RWPE2 (cell line): ENCODE measurements around the gene RHOBTB3.

Experiments used
- ATAC-seq: fragments of 200-7000 bp; cut with Tn5 transposase; 3 replicates; pipeline ENCODE4 v1.9.1; 2021; ENCODE audit warnings: low read depth
- DNase-seq: peaks from one replicate; pipeline ENCODE4 v3.0.0-alpha.2; 2020; ENCODE audit warnings: low spot score
- H3K27ac ChIP-seq: fragments of 450-650 bp; 2 replicates; pipeline ENCODE4 v1.5.1; 2017; ENCODE audit warnings: mild to moderate bottlenecking; ENCODE audit not compliant: poor library complexity, severe bottlenecking
- H3K27me3 ChIP-seq: fragments of 250-450 bp; sonication (Bioruptor Pico); 2 replicates; pipeline ENCODE4 v1.5.1; 2021; ENCODE audit warnings: mild to moderate bottlenecking, moderate library complexity; ENCODE audit not compliant: insufficient read depth, poor library complexity, severe bottlenecking
- H3K36me3 ChIP-seq: fragments of 250-450 bp; sonication (Bioruptor Pico); 2 replicates; pipeline ENCODE4 v1.5.1; 2020; ENCODE audit warnings: low read depth, mild to moderate bottlenecking, moderate library complexity
- H3K4me1 ChIP-seq: fragments of 250-450 bp; sonication (Bioruptor Pico); 2 replicates; pipeline ENCODE4 v1.5.1; 2021; ENCODE audit warnings: mild to moderate bottlenecking, moderate library complexity; ENCODE audit not compliant: insufficient read depth, poor library complexity, severe bottlenecking
- H3K4me3 ChIP-seq: fragments of 250-450 bp; sonication (Bioruptor Pico); 2 replicates; pipeline ENCODE4 v1.5.1; 2021; ENCODE audit warnings: mild to moderate bottlenecking, moderate library complexity; ENCODE audit not compliant: severe bottlenecking
- H3K9me3 ChIP-seq: fragments of 250-450 bp; sonication (Bioruptor Pico); 2 replicates; pipeline ENCODE4 v1.5.1; 2021; ENCODE audit warnings: mild to moderate bottlenecking, moderate library complexity; ENCODE audit not compliant: severe bottlenecking
- CTCF ChIP-seq: fragments of 450-650 bp; IDR thresholded peaks from one replicate; pipeline ENCODE4 v1.5.1; 2017; ENCODE audit warnings: mild to moderate bottlenecking, moderate library complexity; ENCODE audit not compliant: poor library complexity, severe bottlenecking

Gene RHOBTB3

GRCh38 chr5:95735406-95735805 is 4.3 kb downstream of the RHOBTB3 start:
- Histone ChIP-seq H3K4me1 (peaks cover 1% of the 10 kb centered on the region), H3K27ac (no peak overlapping the region), H3K4me3 (no peak overlapping the region), H3K9me3 (no peaks in the 10 kb centered on the region), H3K27me3 (no peaks in the 10 kb centered on the region), H3K36me3 (no peaks in the 10 kb centered on the region)
- TF ChIP-seq CTCF, result no peak
- DNase-seq (no peak), ATAC-seq (no peak)

- no peak overlapping the region for H3K4me3 ChIP-seq
- H3K27me3 ChIP-seq, result no peaks in the 10 kb centered on the region
- no peak overlapping the region for H3K27ac ChIP-seq
- TF ChIP-seq CTCF, result no peak
- no peaks in the 10 kb centered on the region for H3K36me3 ChIP-seq
- H3K4me1 ChIP-seq, result no peaks in the 10 kb centered on the region
- no peak for DNase-seq
- H3K9me3 ChIP-seq, result no peaks in the 10 kb centered on the region
- no peak for ATAC-seq
These were observed 6.9 kb downstream of the RHOBTB3 start for GRCh38 chr5:95738072-95738471.

GRCh38 chr5:95738834-95739233 is 7.7 kb downstream of the RHOBTB3 start:
- Histone ChIP-seq H3K9me3 (no peaks in the 10 kb centered on the region), H3K4me1 (no peaks in the 10 kb centered on the region), H3K4me3 (no peak overlapping the region), H3K36me3 (no peaks in the 10 kb centered on the region), H3K27ac (no peak overlapping the region), H3K27me3 (no peaks in the 10 kb centered on the region)
- ATAC-seq (no peak), DNase-seq (no peak)
- no peak for TF ChIP-seq CTCF

GRCh38 chr5:95739857-95740256 is 8.7 kb downstream of the RHOBTB3 start:
- ATAC-seq (no peak), DNase-seq (no peak)
- H3K9me3 ChIP-seq, result no peaks in the 10 kb centered on the region
- H3K36me3 ChIP-seq, result no peaks in the 10 kb centered on the region
- H3K27me3 ChIP-seq, result no peaks in the 10 kb centered on the region
- H3K4me1 ChIP-seq, result no peaks in the 10 kb centered on the region
- H3K4me3 ChIP-seq, result no peak overlapping the region
- H3K27ac ChIP-seq, result no peak overlapping the region
- no peak for TF ChIP-seq CTCF

GRCh38 chr5:95741458-95741857 is 10.3 kb downstream of the RHOBTB3 start:
- no peak overlapping the region for H3K27ac ChIP-seq
- no peak overlapping the region for H3K4me3 ChIP-seq
- no peak for ATAC-seq
- no peaks in the 10 kb centered on the region for H3K9me3 ChIP-seq
- no peak for TF ChIP-seq CTCF
- no peak for DNase-seq
- no peaks in the 10 kb centered on the region for H3K4me1 ChIP-seq
- no peaks in the 10 kb centered on the region for H3K36me3 ChIP-seq
- no peaks in the 10 kb centered on the region for H3K27me3 ChIP-seq
